ENCODE measurements around the gene MTUS2. TPM values are rescaled to one million over a fixed set of nuclear protein-coding genes. Genes with fewer than 3 reads are reported as not detected.

The MTUS2 gene
- total and polyA plus RNA-seq, 10 donors, result 0.20 to 3.2 (median 0.85) TPM

GRCh38 chr13:29458419-29458818 is 638.3 kb downstream of the MTUS2 start:
- Histone ChIP-seq H3K27me3 (replicated peaks in 1 of 7) (peaks cover 0 to 8% (median 0%) of the 10 kb centered on the region in 7 donors), H3K27ac (no peak overlapping the region), H3K9me3 (no peaks in the 10 kb centered on the region), H3K4me1 (no peaks in the 10 kb centered on the region), H3K4me3 (no peak overlapping the region), H3K36me3 (no peaks in the 10 kb centered on the region)
- DNase-seq, result no peak
- intact Hi-C loops (cut with DNase I; ENCODE audit: low total_unique reads), result no loop called here
- WGBS, 5 donors, result 93 to 97% (median 94%) methylated on average over 1 of the region's 1 CpG
- TF ChIP-seq POLR2A (IDR thresholded peaks at IDR 0.05) (no peak), POLR2AphosphoS5 (IDR thresholded peaks at IDR 0.05) (no peak)
- TF ChIP-seq, protein P1, sequence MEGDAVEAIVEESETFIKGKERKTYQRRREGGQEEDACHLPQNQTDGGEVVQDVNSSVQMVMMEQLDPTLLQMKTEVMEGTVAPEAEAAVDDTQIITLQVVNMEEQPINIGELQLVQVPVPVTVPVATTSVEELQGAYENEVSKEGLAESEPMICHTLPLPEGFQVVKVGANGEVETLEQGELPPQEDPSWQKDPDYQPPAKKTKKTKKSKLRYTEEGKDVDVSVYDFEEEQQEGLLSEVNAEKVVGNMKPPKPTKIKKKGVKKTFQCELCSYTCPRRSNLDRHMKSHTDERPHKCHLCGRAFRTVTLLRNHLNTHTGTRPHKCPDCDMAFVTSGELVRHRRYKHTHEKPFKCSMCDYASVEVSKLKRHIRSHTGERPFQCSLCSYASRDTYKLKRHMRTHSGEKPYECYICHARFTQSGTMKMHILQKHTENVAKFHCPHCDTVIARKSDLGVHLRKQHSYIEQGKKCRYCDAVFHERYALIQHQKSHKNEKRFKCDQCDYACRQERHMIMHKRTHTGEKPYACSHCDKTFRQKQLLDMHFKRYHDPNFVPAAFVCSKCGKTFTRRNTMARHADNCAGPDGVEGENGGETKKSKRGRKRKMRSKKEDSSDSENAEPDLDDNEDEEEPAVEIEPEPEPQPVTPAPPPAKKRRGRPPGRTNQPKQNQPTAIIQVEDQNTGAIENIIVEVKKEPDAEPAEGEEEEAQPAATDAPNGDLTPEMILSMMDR (IDR thresholded peaks at IDR 0.05 in 8 of 11, conservative IDR thresholded peaks at IDR 0.05 in 3 of 11), result no peak

DNA sequence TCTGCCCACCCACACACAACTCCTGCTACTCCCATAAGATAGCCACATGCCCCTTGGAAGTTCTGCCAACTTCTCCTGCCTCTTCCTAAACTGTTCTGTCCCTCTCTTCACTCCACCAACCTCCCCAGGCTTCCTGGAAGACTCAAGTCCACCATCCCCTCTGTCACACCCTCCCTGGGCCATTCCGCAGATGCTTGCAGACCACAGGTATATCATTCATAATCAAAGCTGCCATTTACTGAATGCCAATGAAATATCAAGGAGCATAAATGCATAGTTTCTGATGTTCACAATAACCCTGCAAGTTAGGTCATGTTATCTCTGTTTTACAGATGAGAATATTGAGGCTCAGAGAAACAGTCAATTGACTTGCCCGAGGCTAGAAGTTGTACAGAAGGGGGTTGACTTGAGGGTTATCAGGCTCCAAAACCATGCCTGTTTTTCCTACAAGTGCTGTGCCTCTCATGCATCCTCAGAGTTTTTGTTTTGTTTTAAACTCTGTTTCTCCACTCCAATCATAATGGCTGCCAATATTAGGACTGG is 639.7 kb downstream of the MTUS2 start:
- H3K9me3 ChIP-seq, result no peaks in the 10 kb centered on the region
- H3K27ac ChIP-seq, result no peak overlapping the region
- WGBS, 5 donors, result 90 to 97% (median 94%) methylated on average over 2 of the region's 2 CpGs
- H3K4me1 ChIP-seq, result no peaks in the 10 kb centered on the region
- intact Hi-C loops (cut with DNase I; ENCODE audit: low total_unique reads), result no loop called here
- peaks cover 0 to 8% (median 0%) of the 10 kb centered on the region in 7 donors for H3K27me3 ChIP-seq (replicated peaks in 1 of 7)
- TF ChIP-seq POLR2A (IDR thresholded peaks at IDR 0.05) (no peak), POLR2AphosphoS5 (IDR thresholded peaks at IDR 0.05) (no peak)
- TF ChIP-seq, protein P1 (IDR thresholded peaks at IDR 0.05 in 8 of 11, conservative IDR thresholded peaks at IDR 0.05 in 3 of 11), result no peak
- H3K4me3 ChIP-seq, result no peak overlapping the region
- no peaks in the 10 kb centered on the region for H3K36me3 ChIP-seq
- no peak for DNase-seq

- no peak for TF ChIP-seq POLR2A (IDR thresholded peaks at IDR 0.05)
- no peak for TF ChIP-seq POLR2AphosphoS5 (IDR thresholded peaks at IDR 0.05)
- TF ChIP-seq, protein P1 (IDR thresholded peaks at IDR 0.05 in 8 of 11, conservative IDR thresholded peaks at IDR 0.05 in 3 of 11), result no peak
- peaks cover 0 to 15% (median 10%) of the 10 kb centered on the region in 6 donors for H3K4me1 ChIP-seq
- no peaks in the 10 kb centered on the region for H3K36me3 ChIP-seq
- no peak for DNase-seq
- no peaks in the 10 kb centered on the region for H3K9me3 ChIP-seq
- 76 to 97% (median 89%) methylated on average over 4 of the region's 4 CpGs for WGBS, 5 donors
- H3K27ac ChIP-seq, result no peak overlapping the region
- H3K4me3 ChIP-seq, result no peak overlapping the region
- H3K27me3 ChIP-seq (replicated peaks in 1 of 7), result peaks cover 0 to 4% (median 0%) of the 10 kb centered on the region in 7 donors
- intact Hi-C loops (cut with DNase I; ENCODE audit: low total_unique reads), result no loop called here
Observed at GRCh38 chr13:29464105-29464679, 644.1 kb downstream of the MTUS2 start.

DNA sequence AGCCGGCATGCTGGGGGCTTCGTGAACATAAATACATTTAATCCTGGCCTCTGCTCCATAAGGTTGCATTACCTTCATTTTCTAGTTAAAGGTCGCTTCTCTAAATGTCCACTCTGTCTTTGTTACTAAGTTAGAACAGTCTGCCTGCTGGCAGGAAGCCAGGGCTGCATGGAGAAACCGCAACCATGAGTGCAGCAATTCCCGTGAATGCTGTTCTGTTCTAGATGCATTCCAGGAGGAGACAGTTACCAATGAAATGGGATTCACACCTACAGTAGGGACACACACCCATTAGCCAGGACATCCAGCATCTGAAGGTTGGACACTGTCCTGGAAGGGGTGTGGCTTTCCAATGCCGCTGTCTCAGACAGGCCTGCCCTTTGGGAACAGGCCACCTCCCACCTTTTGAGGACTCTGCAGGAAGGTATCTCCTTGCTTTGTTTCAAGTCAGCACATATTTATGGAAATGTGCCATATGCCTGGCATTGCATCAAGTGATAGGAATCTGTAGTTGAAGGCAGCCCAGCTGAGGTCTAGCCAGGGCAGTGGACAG is 645.7 kb downstream of the MTUS2 start:
- intact Hi-C loops (cut with DNase I; ENCODE audit: low total_unique reads), result no loop called here
- DNase-seq, result peak; percentile 35
- 57 to 81% (median 64%) methylated on average over 5 to 6 of the region's 6 CpGs for WGBS, 5 donors

More for the DNA sequence above, 645.7 kb downstream of the MTUS2 start:
- TF ChIP-seq, protein P1 (IDR thresholded peaks at IDR 0.05 in 8 of 11, conservative IDR thresholded peaks at IDR 0.05 in 3 of 11), result no peak
- no peak for TF ChIP-seq POLR2AphosphoS5 (IDR thresholded peaks at IDR 0.05)
- TF ChIP-seq POLR2A (IDR thresholded peaks at IDR 0.05), result no peak
- Histone ChIP-seq H3K4me1 (peaks cover 0 to 15% (median 10%) of the 10 kb centered on the region in 6 donors), H3K4me3 (no peak overlapping the region), H3K27ac (no peak overlapping the region), H3K27me3 (replicated peaks in 1 of 7) (peaks cover 0 to 4% (median 0%) of the 10 kb centered on the region in 7 donors), H3K9me3 (no peaks in the 10 kb centered on the region), H3K36me3 (no peaks in the 10 kb centered on the region)
